Neuronal stem cell (in vitro differentiated cells): Measurements from ENCODE around the gene PRDM8.

ENCODE experiments used
- DNase-seq: peaks from one replicate; pipeline ENCODE4 v3.0.0-alpha.2; 2013; ENCODE audit warnings: low spot score
- H2AFZ ChIP-seq: one replicate; pipeline ENCODE4 v1.6.1; 2013; ENCODE audit warnings: mild to moderate bottlenecking, low read length, inconsistent platforms
- H2AK5ac ChIP-seq: 2 replicates; pipeline ENCODE4 v1.6.1; 2013; ENCODE audit warnings: low read depth, mild to moderate bottlenecking, inconsistent platforms, low read length, moderate library complexity, mixed read lengths
- H2BK120ac ChIP-seq: 2 replicates; pipeline ENCODE4 v1.6.1; 2013; ENCODE audit warnings: low read depth, mild to moderate bottlenecking, inconsistent platforms, low read length, moderate library complexity, mixed read lengths
- H2BK12ac ChIP-seq: one replicate; pipeline ENCODE4 v1.6.1; 2013; ENCODE audit warnings: low read length, inconsistent platforms
- H2BK15ac ChIP-seq: 2 replicates; pipeline ENCODE4 v1.6.1; 2013; ENCODE audit warnings: mild to moderate bottlenecking, low read length, inconsistent platforms, mixed read lengths
- H2BK5ac ChIP-seq: one replicate; pipeline ENCODE4 v1.6.1; 2013; ENCODE audit warnings: inconsistent platforms, mild to moderate bottlenecking, low read length, moderate library complexity
- H3K14ac ChIP-seq: one replicate; pipeline ENCODE4 v1.6.1; 2013; ENCODE audit warnings: low read length, inconsistent platforms
- H3K18ac ChIP-seq: 2 replicates; pipeline ENCODE4 v1.6.1; 2013; ENCODE audit warnings: low read length, inconsistent platforms
- H3K23ac ChIP-seq: 2 replicates; pipeline ENCODE4 v1.6.1; 2013; ENCODE audit warnings: low read depth, mild to moderate bottlenecking, mixed read lengths, low read length, inconsistent platforms; ENCODE audit not compliant: poor library complexity
- H3K27ac ChIP-seq: replicated peaks from 3 replicates; pipeline ENCODE4 v1.5.1; 2013; ENCODE audit warnings: low read length, inconsistent platforms
- H3K27me3 ChIP-seq, 3 experiments: 2 replicates each; pipeline ENCODE4 v1.6.1; 2013; ENCODE audit warnings: low read length in 3 of 3, mild to moderate bottlenecking in 2 of 3, inconsistent platforms in 1 of 3, low read depth in 1 of 3, mixed read lengths in 1 of 3, moderate library complexity in 1 of 3; ENCODE audit not compliant: control insufficient read depth in 3 of 3, insufficient read depth in 3 of 3
- H3K36me3 ChIP-seq, 2 donors: replicated peaks in 1 of 2; 2 replicates each; pipeline ENCODE4 v1.6.1; 2013; ENCODE audit warnings: low read length in 2 of 2; ENCODE audit not compliant: control insufficient read depth in 2 of 2, insufficient read depth in 2 of 2
- H3K4ac ChIP-seq: 2 replicates; pipeline ENCODE4 v1.6.1; 2013; ENCODE audit warnings: inconsistent platforms, mild to moderate bottlenecking, low read length, moderate library complexity
- H3K4me1 ChIP-seq, 2 donors: 1 replicate in 1 of 2; 2 replicates in 1 of 2; pipeline ENCODE4 v1.6.1; 2013; ENCODE audit warnings: low read length in 2 of 2, low read depth in 1 of 2; ENCODE audit not compliant: control insufficient read depth in 2 of 2, insufficient read depth in 1 of 2
- H3K4me2 ChIP-seq: one replicate; pipeline ENCODE4 v1.6.1; 2013; ENCODE audit warnings: mild to moderate bottlenecking, low read length, inconsistent platforms; ENCODE audit not compliant: insufficient read depth, poor library complexity, severe bottlenecking
- H3K4me3 ChIP-seq, 2 donors: 2 replicates each; pipeline ENCODE4 v1.5.1; 2013; ENCODE audit warnings: low read length in 2 of 2, mild to moderate bottlenecking in 2 of 2, inconsistent platforms in 1 of 2, moderate library complexity in 1 of 2
- H3K79me1 ChIP-seq: one replicate; pipeline ENCODE4 v1.6.1; 2013; ENCODE audit warnings: low read depth, mild to moderate bottlenecking, inconsistent platforms, low read length, moderate library complexity
- H3K9ac ChIP-seq: one replicate; pipeline ENCODE4 v1.6.1; 2013; ENCODE audit warnings: mild to moderate bottlenecking, low read depth, low read length, inconsistent platforms; ENCODE audit not compliant: poor library complexity
- H3K9me3 ChIP-seq, 2 donors: replicated peaks in 1 of 2; 2 replicates each; pipeline versions ENCODE3 to v1.6.1; 2013; ENCODE audit warnings: low read length in 2 of 2, mild to moderate bottlenecking in 2 of 2, inconsistent platforms in 1 of 2, low read depth in 1 of 2, mixed read lengths in 1 of 2, moderate library complexity in 1 of 2; ENCODE audit not compliant: control insufficient read depth in 2 of 2, insufficient read depth in 1 of 2
- H4K8ac ChIP-seq: one replicate; pipeline ENCODE4 v1.6.1; 2013; ENCODE audit warnings: low read depth, mild to moderate bottlenecking, inconsistent platforms, low read length, moderate library complexity
- H4K91ac ChIP-seq: one replicate; pipeline ENCODE4 v1.6.1; 2013; ENCODE audit warnings: low read length, low read depth, mild to moderate bottlenecking, inconsistent platforms; ENCODE audit not compliant: poor library complexity
- WGBS, 2 donors: extraction: QIAGEN DNeasy Blood & Tissue Kit; methylation state at CpG; one replicate each; pipeline ENCODE4 v1.1.7; 2013; ENCODE audit warnings: missing lambda C conversion rate in 2 of 2, mixed read lengths in 1 of 2; ENCODE audit not compliant: insufficient read length in 2 of 2, insufficient replicate concordance in 1 of 2; ENCODE audit errors: extremely low coverage in 2 of 2; 5-methylcytosine and 5-hydroxymethylcytosine counted together

Gene PRDM8

DNA sequence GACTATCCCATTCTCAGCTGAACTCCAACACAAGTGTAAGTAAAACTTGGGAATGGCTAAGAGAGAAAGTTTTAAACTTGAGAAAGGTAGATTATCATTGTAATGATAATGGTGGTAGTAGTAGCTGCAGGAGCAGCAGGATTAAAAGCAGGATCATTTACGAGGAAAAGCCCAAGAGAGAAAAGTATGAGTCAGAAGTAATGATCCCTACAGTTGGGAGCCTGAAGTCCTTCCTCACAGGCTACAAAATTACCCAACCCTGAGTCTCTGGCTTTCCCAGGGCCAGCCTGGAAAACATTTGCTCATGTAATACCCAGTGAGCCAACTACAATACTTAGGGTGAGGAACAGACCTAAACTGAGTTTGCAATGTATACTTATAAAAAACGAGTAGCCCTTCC lies 4.4 kb upstream of the PRDM8 start:
- no CpG with 5 or more reads among the region's 2 CpGs for WGBS, 2 donors
- Histone ChIP-seq H3K79me1 (no peaks in the 10 kb centered on the region), H2AK5ac (no peak overlapping the region), H2AFZ (no peak overlapping the region), H2BK15ac (no peak overlapping the region), H4K91ac (no peak overlapping the region), H3K23ac (no peak overlapping the region), H2BK120ac (no peak overlapping the region), H3K27me3 (peaks cover 27 to 96% (median 89%) of the 10 kb centered on the region in 3 experiments), H3K9me3 (peaks cover 2 to 8% of the 10 kb centered on the region in 2 donors), H3K4me3 (no peak overlapping the region), H3K9ac (no peak overlapping the region), H3K14ac (no peak overlapping the region), H3K18ac (no peak overlapping the region), H4K8ac (no peak overlapping the region), H3K36me3 (no peaks in the 10 kb centered on the region), H3K4me1 (peaks cover 6 to 10% of the 10 kb centered on the region in 2 donors), H3K4me2 (no peak overlapping the region), H2BK5ac (no peak overlapping the region), H3K4ac (no peak overlapping the region), H3K27ac (no peak overlapping the region), H2BK12ac (no peak overlapping the region)
- no peak for DNase-seq

DNA sequence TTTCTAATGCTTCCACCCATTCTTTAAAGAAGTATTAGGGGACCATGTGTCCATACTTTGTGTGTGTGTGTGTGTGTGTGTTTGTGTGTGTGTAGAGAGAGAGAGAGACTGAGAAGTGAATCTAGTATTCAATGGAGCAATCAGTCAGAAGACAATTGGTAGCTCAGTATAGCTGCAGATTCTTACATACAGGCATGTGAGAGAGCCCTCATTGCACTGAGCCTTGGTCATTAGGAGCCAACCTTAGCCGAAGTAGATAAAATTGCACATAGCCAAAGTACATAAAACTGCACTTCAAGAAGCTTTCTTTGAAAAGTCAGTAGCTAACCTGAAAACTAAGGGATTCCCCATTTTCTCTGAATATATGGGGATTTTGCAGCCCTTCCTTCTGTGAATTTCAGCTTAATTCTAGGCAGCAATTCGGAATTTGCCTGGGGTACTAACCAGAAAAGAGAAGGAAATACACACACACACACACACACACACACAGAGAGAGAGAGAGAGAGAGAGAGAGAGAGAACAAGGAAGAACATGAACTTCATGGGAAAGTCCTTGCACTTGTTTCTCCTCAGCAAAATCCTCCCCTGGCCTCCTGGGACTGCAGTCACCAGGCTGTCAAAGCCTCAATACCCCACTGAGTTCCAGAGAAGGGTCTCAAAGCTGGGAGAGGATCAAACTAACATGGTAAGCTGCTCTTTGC lies 1.7 kb upstream of the PRDM8 start:
- no CpG with 5 or more reads among the region's 2 CpGs for WGBS, 2 donors
- no peak overlapping the region for H3K23ac ChIP-seq
- no peaks in the 10 kb centered on the region for H3K36me3 ChIP-seq
- no peak overlapping the region for H3K14ac ChIP-seq
- no peak overlapping the region for H2BK15ac ChIP-seq
- no peak overlapping the region for H3K18ac ChIP-seq
- no peak for DNase-seq
- no peak overlapping the region for H4K91ac ChIP-seq
- H3K27ac ChIP-seq = no peak overlapping the region
- no peaks in the 10 kb centered on the region for H3K9me3 ChIP-seq
- H2AFZ ChIP-seq = no peak overlapping the region
- H4K8ac ChIP-seq = no peak overlapping the region
- no peak overlapping the region for H2BK12ac ChIP-seq
- no peak overlapping the region for H3K4ac ChIP-seq
- H3K4me3 ChIP-seq = no peak overlapping the region
- H3K79me1 ChIP-seq = no peaks in the 10 kb centered on the region
- H3K4me2 ChIP-seq = no peak overlapping the region
- peaks cover 14 to 93% (median 80%) of the 10 kb centered on the region in 3 experiments for H3K27me3 ChIP-seq
- H3K9ac ChIP-seq = no peak overlapping the region
- no peak overlapping the region for H2AK5ac ChIP-seq
- peaks cover 6 to 12% of the 10 kb centered on the region in 2 donors for H3K4me1 ChIP-seq
- H2BK120ac ChIP-seq = no peak overlapping the region
- no peak overlapping the region for H2BK5ac ChIP-seq

- DNase-seq = no peak
- peak overlapping the region; percentile 99 for H2AFZ ChIP-seq
- H2BK120ac ChIP-seq = no peak overlapping the region
- H3K14ac ChIP-seq = no peak overlapping the region
- no peak overlapping the region for H2AK5ac ChIP-seq
- H2BK15ac ChIP-seq = no peak overlapping the region
- H2BK12ac ChIP-seq = no peak overlapping the region
- no peak overlapping the region for H3K27ac ChIP-seq
- H4K8ac ChIP-seq = no peak overlapping the region
- peak overlapping the region; percentile 71 for H3K4me2 ChIP-seq
- peak overlapping the region; percentile 48 to 57 for H3K4me3 ChIP-seq
- no CpG with 5 or more reads among the region's 22 CpGs for WGBS, 2 donors
- H3K4me1 ChIP-seq = peaks cover 6 to 12% of the 10 kb centered on the region in 2 donors
- no peak overlapping the region for H4K91ac ChIP-seq
- no peak overlapping the region for H3K18ac ChIP-seq
- H3K9me3 ChIP-seq = peaks cover 0 to 5% of the 10 kb centered on the region in 2 donors
- peaks cover 18 to 93% (median 79%) of the 10 kb centered on the region in 3 experiments for H3K27me3 ChIP-seq
- H3K9ac ChIP-seq = no peak overlapping the region
- H3K4ac ChIP-seq = no peak overlapping the region
- H3K36me3 ChIP-seq = no peaks in the 10 kb centered on the region
- H3K23ac ChIP-seq = no peak overlapping the region
- no peak overlapping the region for H2BK5ac ChIP-seq
- no peaks in the 10 kb centered on the region for H3K79me1 ChIP-seq
Measured at GRCh38 chr4:80196259-80196921, 913 bp upstream of the PRDM8 start.
